Calu3 (cell line): ENCODE data around the gene PNMT. TPM values are rescaled to one million over a fixed set of nuclear protein-coding genes. Genes with fewer than 3 reads are reported as not detected.
A peak's percentile ranks its signal among the peaks of the same experiment; 100 is the strongest.

Experiments
- BruUV-seq: library from RNA; stranded (reverse); fragments of 400-500 nt; replicated peaks from 2 replicates; lab custom pipeline; 2021; lab: Mats Ljungman, UMichigan
- CTCF ChIA-PET: fragments of 300-600 bp; sonication (Branson Sonifier 250); formaldehyde crosslinking; loops from one replicate; lab custom pipeline; 2022; ENCODE audit warnings: antibody characterized with exemption; lab: Charles Lee
- DNase-seq: peaks from one replicate; pipeline ENCODE4 v3.0.0; 2022
- H3K27ac Mint-ChIP-seq: one replicate; pipeline ENCODE4 v1.8.0; 2022; ENCODE audit warnings: mixed read lengths; ENCODE audit not compliant: unreplicated experiment
- H3K27me3 Mint-ChIP-seq: one replicate; pipeline ENCODE4 v1.8.0; 2022; ENCODE audit warnings: mixed read lengths; ENCODE audit not compliant: unreplicated experiment
- H3K36me3 Mint-ChIP-seq: one replicate; pipeline ENCODE4 v1.8.0; 2022; ENCODE audit warnings: mild to moderate bottlenecking, moderate library complexity, mixed read lengths; ENCODE audit not compliant: insufficient read depth, unreplicated experiment
- H3K4me1 Mint-ChIP-seq: one replicate; pipeline ENCODE4 v1.8.0; 2022; ENCODE audit warnings: mild to moderate bottlenecking, low read depth, mixed read lengths; ENCODE audit not compliant: unreplicated experiment
- H3K4me3 Mint-ChIP-seq: one replicate; pipeline ENCODE4 v1.8.0; 2022; ENCODE audit warnings: mild to moderate bottlenecking, low read depth, moderate library complexity, mixed read lengths; ENCODE audit not compliant: unreplicated experiment
- H3K9me3 Mint-ChIP-seq: one replicate; pipeline ENCODE4 v1.8.0; 2022; ENCODE audit warnings: low read depth, mixed read lengths; ENCODE audit not compliant: unreplicated experiment
- CTCF ChIP-seq: fragments of 200-600 bp; IDR thresholded peaks from one replicate; pipeline ENCODE4 v1.8.0; 2022; ENCODE audit warnings: antibody characterized with exemption; ENCODE audit not compliant: unreplicated experiment
- intact Hi-C: fragments of 100-400 bp; cut with micrococcal nuclease; formaldehyde crosslinking; loops from one replicate; pipeline ENCODE4 v1.10.0; 2022; ENCODE audit not compliant: unreplicated experiment
- total RNA-seq: library from RNA; stranded (reverse); gene quantifications from 2 replicates; pipeline ENCODE4 v1.2.3, GENCODE V29; 2022

The PNMT gene
- total RNA-seq, 1 experiment from 2014 or later: 1.3 TPM

DNA sequence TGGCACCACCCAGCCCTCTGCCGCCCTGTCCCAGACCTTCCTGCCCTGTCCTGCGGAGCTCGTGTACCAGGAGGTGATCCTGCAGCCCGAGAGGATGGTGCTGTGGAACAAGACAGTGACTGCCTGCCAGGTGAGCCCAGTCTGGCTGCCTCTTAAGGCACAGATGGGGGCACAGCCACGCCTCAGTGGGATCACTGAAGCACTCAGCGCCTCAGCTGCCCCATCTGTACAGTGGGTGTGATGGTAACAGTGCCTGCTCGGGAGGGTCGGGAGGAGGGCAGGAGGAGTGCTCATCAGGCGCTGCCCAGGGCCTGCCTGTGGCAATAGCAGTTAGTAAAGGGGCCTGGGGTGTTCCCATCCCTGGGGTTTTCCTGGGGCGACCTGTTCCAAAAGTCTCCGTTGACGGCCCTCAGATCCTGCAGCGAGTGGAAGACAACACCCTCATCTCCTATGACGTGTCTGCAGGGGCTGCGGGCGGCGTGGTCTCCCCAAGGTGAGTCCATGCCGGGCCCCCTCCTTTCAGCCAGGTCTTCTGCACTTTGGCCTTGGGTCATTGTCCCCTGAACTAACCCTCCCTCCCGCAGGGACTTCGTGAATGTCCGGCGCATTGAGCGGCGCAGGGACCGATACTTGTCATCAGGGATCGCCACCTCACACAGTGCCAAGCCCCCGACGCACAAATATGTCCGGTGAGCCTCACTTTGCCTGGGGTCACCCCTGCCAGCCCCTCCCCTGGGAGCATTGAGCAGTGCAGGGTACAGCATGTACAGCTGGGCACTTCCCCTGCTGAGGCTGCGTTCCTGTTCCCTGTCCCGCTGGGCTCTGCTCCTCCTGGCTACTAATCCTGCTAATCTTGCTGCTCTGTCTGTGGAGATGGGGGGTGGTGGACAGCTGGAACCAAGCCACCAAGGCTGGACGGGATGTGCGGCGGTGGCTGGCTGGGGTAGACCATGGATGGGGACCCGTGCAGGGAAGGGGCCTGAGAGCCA is 7.6 kb upstream of the PNMT start:
- H3K4me1 Mint-ChIP-seq: peaks cover 35% of the 10 kb centered on the region
- H3K9me3 Mint-ChIP-seq: no peaks in the 10 kb centered on the region
- peak; percentile 86 for DNase-seq
- no peak for TF ChIP-seq CTCF
- BruUV-seq: no TSS peak
- intact Hi-C loops: no loop called here
- peaks cover 7% of the 10 kb centered on the region for H3K27me3 Mint-ChIP-seq
- H3K4me3 Mint-ChIP-seq: no peak overlapping the region
- H3K36me3 Mint-ChIP-seq: peaks cover 92% of the 10 kb centered on the region
- H3K27ac Mint-ChIP-seq: no peak overlapping the region
- CTCF ChIA-PET: interaction anchor here (0.6 to 161.2 kb wide), 15 partner anchors 40 to 900 kb away, joined by 3 to 42089 read pairs (median 5); partner anchors contain the start of genes ERBB2, GRB7, GSDMA and GSDMB

DNA sequence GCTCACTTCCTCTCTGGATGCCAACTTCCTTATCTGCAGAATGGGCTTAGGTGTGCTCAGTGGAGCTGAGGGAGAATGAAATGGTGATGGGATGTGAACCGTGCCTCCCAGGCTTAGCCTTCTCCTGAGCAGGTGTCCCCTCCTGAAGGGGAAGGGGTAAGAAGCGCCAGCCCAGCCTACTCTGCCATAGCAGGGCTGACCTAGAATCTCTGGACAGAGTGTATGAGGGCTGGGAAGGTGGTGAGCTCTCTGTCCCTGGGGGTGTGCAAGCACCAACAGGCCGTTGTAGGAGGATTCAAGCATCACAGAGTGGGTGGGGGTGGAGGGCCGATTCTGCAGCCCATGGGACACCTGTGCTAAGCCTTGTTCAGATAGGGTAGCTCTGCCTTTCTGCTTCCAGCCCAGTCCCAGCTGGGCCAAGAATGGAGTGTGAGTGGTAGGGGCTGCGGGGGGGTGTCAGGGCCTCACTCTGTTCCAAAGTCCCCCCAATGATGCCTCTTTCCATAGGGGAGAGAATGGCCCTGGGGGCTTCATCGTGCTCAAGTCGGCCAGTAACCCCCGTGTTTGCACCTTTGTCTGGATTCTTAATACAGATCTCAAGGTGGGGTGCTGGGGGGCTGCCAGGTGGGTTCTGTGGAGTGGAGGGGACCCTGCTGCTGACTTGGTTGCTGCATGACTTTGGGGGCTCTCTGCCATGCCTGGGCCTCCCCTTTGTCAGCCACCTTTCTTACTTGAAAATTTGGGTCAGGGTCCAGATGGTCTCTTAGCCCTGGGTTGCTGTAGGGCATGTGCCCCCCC is 6.3 kb upstream of the PNMT start:
- BruUV-seq: no TSS peak
- CTCF ChIA-PET: interaction anchor here (0.6 to 161.2 kb wide), 16 partner anchors 41 to 451 kb away, joined by 3 to 42089 read pairs (median 6); partner anchors contain the start of genes ERBB2, GRB7, GSDMA and GSDMB
- TF ChIP-seq CTCF: no peak
- H3K4me1 Mint-ChIP-seq: peaks cover 47% of the 10 kb centered on the region
- H3K9me3 Mint-ChIP-seq: no peaks in the 10 kb centered on the region
- intact Hi-C loops: loop anchor here (2.0 kb wide), 2 partner anchors 25 to 319 kb away; partner anchors contain the start of genes PSMD3 and STARD3
- no peak overlapping the region for H3K4me3 Mint-ChIP-seq
- no peak for DNase-seq
- peaks cover 19% of the 10 kb centered on the region for H3K27me3 Mint-ChIP-seq
- H3K27ac Mint-ChIP-seq: no peak overlapping the region
- peaks cover 98% of the 10 kb centered on the region for H3K36me3 Mint-ChIP-seq

DNA sequence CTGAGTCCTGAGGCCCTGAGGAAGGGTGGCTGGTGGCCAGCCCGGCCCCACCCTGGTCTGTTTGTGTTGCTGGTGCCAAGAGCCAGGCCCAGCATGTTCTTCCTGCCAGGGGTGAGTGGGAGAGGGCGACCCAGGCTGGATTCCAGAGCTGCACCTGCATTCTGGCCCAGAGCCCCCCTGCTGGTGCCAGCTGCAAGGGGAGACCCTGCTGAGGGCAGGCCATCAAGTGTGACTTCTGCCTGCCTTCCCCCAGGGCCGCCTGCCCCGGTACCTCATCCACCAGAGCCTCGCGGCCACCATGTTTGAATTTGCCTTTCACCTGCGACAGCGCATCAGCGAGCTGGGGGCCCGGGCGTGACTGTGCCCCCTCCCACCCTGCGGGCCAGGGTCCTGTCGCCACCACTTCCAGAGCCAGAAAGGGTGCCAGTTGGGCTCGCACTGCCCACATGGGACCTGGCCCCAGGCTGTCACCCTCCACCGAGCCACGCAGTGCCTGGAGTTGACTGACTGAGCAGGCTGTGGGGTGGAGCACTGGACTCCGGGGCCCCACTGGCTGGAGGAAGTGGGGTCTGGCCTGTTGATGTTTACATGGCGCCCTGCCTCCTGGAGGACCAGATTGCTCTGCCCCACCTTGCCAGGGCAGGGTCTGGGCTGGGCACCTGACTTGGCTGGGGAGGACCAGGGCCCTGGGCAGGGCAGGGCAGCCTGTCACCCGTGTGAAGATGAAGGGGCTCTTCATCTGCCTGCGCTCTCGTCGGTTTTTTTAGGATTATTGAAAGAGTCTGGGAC is 5.5 kb upstream of the PNMT start:
- Mint-ChIP-seq H3K4me1 (peaks cover 51% of the 10 kb centered on the region), H3K4me3 (peak overlapping the region; percentile 2), H3K27me3 (peaks cover 27% of the 10 kb centered on the region), H3K9me3 (no peaks in the 10 kb centered on the region), H3K36me3 (peaks cover 97% of the 10 kb centered on the region), H3K27ac (peak overlapping the region; percentile 8)
- intact Hi-C loops: loop anchor here (1.0 to 2.0 kb wide), 3 partner anchors 25 to 318 kb away; partner anchors contain the start of genes PSMD3 and STARD3
- peak; percentile 98 for DNase-seq
- no peak for TF ChIP-seq CTCF
- CTCF ChIA-PET: interaction anchor here (0.6 to 161.2 kb wide), 18 partner anchors 42 to 451 kb away, joined by 3 to 42089 read pairs (median 8); partner anchors contain the start of genes ERBB2, GRB7, GSDMA and GSDMB
- BruUV-seq: TSS peak; percentile 72
